HG02870 (cell line): ENCODE measurements around the gene DUSP7.

ENCODE experiments used
- ATAC-seq: cut with Tn5 transposase; IDR thresholded peaks from one replicate; pipeline ENCODE4 v1.9.1; 2021; ENCODE audit warnings: mild to moderate bottlenecking, moderate library complexity; ENCODE audit not compliant: unreplicated experiment

DUSP7 gene, protein sequence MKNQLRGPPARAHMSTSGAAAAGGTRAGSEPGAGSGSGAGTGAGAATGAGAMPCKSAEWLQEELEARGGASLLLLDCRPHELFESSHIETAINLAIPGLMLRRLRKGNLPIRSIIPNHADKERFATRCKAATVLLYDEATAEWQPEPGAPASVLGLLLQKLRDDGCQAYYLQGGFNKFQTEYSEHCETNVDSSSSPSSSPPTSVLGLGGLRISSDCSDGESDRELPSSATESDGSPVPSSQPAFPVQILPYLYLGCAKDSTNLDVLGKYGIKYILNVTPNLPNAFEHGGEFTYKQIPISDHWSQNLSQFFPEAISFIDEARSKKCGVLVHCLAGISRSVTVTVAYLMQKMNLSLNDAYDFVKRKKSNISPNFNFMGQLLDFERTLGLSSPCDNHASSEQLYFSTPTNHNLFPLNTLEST

DNA sequence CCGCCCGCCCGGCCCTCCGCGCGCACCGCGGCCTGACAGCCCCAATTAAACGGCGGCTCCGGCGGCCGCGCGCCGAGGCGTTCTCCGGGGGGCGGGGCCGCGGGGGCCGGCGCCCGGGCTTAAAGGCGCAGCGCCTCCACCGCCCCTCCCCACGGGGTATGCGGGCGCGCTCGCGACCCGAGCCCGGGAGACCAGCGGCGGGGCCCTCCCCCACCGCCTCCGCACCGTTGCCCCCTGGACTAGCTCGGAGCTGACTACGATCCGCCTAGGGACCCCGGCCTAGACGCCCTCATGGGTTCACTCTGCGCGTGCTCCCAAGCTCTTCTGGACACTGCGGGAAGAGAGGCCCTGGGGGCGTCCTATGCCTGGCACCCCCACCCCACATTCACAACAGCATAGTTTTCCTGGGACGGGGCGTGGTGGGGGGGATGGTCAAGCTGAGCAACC lies at the start of gene DUSP7:
Gene DUSP7, minus strand, starts transcription at position 51 of the 447 bp plus-strand sequence. CDS start 205 bp downstream, outside the sequence.
- peak; percentile 26 for ATAC-seq

DNA sequence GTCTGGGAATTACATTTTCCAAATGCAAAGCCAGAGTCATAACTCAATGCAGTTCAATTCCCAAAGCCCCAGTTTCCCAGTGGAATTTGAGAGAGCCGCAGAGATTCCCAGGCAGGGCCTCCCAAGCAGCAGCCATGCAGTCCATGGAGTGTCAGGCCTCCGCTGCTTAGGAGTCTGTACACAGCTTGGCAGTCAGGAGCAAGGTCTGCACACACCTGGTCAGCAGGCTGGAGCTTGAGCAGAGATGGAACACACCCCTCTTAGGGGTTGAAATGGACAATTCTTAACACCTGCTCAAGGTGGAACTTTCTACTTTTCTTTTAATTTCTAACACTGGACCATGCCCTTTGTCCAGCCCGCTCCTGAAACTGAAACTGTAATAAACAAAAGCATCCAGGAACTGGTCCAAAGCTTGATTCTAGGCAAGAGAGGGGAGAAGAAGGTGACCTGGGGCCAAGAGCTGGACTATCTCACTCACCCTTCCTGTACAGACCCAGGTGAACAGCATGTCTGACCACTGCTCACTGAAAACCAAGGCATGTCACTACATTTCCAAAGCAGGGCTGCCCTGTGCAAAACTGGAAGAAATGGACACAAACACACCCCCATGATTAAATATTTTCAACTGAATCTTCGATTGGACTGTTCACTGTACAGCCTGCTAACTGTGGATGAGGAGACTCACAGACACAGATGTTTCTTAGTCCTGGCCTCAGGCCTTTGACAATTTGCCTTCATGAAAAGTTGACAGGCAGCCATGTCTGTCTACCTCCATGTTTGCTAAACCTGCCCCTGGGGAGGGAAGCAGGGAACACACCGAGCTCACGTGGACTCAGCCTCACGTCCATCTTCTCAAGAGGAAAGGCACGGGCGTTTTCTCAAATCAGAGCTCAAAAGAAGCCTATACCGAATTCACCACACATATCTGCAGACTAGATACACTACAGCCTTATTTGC lies 48.6 kb upstream of the DUSP7 start:
- ATAC-seq, result no peak

DNA sequence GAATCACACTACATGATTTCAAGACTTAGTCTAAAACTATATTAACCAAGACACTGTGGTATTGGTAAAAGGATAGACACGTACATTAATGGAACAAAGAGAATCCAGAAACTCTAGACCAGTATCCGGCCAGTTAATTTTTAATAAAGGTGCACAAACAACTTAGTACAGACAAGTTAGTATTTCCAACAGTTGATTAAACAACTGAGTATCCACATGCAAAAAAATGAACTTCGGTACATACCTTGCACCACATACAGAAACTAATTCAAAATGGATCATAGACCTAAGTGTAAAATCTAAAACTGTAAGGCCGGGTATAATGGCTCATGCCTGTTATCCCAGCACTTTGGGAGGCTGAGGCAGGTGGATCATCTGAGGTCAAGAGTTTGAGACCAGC lies 46.6 kb upstream of the DUSP7 start:
- no peak for ATAC-seq

DNA sequence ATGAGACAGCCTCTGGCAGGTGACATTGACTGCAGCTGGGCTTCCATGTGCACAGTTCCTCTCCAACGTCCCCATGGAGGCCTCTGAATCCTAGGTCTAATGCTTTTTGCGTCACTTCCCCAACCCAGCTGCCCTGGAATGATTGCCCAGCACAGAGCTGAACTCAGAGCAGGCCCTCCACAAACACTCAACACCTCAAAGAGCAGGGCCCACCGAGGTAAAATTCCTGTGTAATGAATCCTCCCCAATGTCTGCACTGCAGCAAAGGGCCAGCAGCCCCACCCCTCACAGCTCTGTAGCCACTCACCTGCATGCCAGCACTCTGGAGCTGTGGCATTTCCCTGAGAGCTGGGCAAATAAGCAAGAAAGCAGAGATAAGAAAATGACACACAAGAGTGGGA lies 42.6 kb upstream of the DUSP7 start:
- ATAC-seq, result no peak

DNA sequence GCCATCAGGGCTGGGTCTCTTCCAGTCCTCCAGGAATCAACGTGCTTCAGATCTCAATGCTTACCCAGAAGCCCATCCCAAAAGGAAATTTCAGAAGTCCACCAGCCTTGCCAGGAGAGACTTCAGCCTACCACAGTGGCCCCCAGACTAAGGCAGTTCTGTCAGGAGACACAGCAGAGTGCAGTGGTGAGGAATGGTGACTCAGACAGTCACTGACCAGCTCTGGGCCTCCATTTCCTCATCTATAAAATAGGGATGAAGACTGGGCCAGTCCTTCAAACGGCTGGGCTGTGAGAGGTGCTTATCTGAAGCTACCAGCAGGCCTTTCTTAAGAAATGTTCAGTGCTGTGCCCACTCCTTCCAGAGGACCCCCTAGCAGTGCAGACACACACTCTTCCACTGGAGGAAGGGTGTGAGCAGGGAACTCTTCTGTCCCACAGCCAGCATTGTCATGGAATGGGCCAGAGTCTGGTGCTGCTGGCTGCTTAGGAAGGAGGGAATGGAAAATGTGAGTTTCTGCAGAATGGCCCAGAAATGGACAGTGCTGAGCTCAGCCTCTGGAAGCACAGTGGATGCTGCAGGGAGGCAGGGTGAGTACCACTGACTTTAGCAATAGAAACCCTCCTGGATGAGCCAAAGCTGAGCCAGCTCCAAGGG lies 41.6 kb upstream of the DUSP7 start:
- ATAC-seq, result no peak

DNA sequence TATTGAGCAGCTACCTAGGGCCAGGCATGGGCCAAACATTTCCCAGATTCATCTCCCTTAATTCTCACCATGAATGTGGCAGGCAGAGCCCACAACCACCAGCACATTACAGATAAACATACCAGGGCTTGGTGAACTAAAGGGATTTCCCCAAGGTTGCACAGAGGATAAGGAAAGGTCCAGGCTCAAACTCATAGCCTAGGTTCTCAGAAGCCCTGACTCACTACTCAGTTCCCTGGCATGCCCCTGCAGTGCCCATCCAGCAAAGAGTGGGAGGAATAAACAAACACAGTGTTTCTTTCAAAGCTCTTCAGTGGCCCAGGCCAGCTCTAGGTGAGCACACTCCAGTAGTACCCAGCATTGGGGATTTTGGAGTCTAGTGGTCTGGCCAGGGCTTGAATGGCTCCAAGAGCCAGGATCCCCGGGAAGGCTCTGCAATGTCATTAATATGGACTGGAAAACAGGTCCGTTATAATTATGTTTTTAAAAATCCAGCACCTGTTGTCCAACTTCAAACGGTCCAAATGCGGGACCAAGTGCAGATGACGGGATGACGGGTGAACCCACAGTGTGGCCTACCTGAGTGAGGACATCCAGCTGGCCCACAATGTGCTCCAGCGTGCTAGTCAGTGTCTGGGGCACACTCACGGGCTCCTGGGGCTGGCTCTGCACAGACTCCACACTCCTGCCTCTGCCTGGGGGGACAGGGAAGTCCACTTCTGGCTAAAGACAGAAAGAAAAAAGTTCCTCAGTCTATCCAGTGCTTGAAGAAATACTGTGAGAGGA lies 39.8 kb upstream of the DUSP7 start:
- no peak for ATAC-seq

DNA sequence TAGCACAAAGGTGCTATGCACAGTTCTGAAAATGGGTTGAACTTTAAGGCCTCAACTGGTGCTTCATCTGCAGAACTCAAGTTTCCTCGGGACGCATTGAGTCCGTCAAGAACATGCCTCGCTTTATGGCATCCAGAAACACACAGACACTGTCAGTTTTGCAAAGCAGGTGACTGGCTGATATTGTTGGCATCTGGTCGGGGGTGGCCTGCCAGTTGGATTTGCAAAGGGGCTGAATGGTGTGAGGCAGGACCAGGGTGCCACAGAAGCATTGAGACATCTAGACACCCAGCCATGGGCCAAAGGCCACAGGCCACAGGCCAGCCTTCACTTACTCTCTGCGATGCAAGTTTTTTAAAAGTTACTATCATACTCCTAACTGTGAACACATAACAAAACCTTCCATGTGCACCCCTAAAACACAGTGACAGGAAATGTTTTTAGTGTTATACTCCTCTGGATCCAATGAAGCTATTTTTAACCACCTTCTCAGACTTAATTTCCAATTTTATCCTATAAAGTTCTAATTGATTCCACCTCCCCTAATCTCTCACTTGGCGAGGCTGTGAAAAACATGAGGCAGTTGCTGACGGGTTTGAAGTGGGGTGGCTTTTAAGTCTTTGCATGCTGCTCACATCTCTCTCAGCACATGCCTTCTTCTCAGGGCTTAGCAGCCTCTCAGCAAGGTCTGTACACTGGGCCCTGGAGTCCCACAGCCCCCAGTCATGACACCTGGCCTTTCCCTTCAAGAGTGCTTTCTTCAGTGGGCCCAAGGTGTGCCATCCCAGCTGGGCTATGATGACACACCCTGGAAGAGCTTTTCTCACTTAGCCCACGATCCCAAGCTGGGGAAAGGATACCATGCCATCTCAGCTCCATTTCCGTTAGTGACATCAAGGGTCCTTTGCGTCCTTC lies 38.5 kb upstream of the DUSP7 start:
- no peak for ATAC-seq

DNA sequence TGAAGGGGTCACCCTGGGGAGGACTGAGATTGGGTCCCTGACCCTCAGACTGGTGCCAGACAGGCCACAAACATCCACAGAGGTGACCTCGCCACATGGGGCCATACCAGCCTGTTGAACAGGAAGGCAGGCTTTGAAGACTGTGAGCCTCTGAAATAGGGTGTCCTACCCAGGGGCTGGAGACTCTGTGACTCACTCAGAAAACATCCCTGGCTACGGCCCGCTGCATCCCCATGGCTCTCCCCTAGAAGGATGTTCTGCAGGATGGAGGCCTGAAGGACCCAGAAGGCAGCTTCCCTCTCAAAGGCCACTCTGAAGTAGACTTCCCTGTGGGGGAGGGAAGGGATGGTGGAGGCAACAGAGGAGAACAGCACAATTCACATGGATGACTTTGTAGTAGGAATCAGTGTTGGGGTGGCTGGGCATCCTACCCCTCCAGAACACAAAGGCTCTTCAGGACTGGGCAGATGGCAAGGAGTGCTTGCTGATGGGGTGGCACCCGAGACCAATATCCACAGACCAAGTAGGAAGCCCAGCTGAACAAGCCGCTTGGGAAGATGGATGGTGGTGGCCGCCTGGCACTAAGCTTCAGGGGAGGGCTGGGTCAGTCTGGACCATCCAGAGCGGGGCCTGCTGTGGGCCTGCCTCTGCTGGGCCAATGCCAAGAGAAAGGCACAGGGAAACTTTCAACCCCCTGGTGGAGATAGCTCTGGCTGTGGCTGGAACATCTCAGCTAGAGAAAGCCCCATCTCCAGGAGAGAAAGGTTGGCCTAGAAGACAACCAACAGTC lies 37.6 kb upstream of the DUSP7 start:
- ATAC-seq, result no peak

DNA sequence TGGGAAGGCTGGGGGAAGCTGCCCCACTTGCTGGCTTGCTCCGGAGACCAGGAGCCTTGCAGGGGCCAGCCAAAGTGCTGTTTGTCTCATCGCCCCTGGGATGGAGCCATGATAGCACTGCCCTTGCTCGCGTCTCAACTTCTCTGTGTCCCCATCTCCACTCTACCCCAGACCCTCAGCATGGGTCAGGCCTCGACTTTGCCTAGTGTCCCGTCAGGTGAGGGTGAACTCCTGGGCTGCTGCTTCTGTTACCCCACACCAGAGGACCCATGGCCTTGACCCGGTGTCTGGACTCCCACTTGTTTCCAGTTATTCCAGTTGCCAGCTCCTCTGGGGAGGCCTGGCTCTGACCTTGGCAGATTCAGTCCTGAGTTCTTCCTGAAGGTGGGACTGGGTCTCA lies 36.5 kb upstream of the DUSP7 start:
- no peak for ATAC-seq

DNA sequence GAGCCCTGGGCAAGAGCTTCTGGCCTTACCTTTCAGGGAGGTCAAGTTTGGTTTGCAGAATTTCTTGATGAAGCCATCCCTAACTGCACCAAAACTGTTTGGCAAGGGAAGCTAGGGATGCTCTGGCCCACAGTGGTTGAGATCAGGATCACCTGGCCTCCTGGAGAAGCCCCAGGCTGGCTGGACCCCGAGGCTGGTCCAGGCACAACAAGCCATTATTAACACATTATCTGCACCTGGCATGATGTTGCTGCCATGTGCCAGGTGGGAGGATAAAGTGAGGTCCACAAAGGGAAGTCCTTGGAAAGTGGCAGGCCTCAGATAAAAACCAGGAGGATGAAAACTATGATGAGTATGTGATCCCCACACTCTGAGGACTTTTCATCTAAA lies 35.9 kb upstream of the DUSP7 start:
- ATAC-seq, result no peak

DNA sequence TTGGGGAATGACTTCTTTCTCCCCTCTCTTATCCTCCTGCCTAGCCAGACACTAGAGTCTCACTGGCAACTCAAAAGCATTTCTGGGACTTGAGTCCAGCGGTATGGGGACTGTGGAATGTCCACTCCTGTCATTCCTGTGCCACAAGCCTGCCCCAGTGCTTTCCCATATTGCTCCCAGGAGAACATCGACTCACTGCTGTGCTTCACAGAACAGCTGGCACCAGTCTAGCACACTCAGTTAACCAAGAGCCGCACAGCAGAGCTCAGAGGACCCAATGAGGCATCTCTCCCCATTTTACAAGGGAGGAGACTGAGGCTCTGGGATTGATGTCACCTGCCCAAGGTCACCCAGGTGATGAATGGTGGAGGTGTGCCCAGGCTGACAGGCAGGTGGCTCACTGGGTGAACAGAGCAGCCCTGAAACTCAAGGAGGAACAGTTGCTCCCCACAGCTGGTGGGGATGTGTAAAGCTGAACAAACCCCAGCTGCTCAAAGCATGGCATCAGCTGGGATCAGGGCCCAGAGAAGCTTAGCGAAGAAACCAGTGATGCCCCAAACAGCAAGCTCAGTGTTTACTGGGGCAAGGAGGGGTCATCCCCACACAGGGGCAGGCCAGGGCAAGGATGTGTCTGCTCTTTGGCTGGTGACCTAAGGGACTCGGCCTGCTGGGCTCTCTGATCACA lies 35.4 kb upstream of the DUSP7 start:
- ATAC-seq, result no peak

DNA sequence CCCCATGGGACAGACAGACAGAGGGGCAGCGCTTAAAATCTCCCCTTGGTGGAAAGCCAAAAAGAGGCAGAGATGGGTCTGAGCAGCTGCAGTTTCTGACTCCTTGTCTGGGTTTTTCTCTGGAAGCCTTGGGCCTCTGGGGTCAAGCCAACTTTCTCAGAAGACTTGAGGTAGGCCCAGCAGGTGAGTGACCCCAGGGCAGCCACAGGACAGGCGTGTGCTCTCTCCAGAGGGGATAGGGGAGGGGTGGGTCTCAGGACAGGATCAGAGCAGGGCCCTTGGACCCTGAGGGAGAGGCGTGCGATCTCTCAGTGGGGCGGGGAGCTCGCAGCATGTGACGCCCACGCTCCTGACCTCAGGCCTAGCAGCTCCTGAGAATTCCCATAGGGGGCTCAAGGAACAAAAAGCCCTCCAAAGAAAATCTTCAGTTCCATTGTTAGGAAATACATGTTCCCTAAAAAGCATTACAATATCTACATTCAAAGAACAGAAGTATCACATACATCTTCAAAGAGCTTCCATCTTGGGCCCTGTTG lies 34.6 kb upstream of the DUSP7 start:
- ATAC-seq, result no peak

DNA sequence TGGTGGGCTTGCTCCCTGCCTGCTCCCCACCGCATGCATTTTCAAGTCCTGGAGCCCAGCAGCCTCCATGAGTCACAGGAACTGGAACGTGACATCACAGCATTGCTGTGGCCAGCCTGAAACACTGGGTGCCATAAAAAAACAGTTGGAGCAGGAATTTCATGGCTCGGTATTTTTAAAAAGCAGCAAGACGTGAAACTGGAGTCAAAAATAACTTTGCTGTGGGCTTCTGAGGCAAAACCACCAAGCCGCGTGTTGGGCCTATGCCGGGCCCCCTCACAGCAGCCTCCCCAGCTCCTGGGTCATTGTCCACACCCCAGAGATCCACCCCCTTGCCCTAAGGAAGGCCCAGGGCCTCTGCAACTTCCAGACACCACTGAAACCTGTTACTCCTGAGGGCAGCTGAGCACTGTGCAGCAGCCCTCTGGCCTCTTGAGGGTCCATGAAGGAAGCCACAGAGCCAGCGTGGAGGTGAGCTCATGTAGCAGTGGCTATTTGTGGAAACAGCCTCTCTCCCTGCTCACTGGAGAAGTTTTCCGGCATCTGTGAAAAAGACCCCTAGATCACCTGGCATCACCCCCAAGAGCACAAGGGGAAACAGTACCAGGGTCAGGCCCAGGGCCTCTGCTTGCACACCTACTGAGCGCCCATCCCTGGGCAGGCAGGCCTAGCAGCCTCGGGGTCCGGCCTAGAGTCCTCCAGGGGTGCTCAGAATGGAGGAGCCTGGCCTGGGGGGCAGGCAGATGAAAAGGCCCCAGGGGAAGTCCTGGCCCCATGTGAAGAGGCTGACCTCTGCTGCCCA lies 34.0 kb upstream of the DUSP7 start:
- ATAC-seq, result no peak

DNA sequence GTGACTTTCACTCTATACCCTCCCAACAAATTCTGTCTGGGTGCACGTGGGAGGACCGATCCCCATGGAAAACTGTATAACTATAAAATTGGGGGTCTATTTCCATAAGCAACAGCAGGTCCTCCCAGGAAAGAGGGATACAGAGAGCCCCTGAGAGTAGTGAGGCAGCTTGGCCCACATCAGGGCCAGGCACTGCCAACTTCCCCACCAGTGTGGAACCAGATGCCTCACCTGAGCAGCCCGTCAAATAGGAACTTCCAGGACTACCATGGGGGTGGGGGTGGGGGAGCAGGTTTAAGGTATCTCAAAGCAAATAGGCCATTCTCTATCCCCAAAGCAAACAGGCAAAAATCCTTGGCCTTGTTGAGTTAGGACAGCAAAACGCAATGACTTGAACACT lies 33.3 kb upstream of the DUSP7 start:
- ATAC-seq, result no peak

DNA sequence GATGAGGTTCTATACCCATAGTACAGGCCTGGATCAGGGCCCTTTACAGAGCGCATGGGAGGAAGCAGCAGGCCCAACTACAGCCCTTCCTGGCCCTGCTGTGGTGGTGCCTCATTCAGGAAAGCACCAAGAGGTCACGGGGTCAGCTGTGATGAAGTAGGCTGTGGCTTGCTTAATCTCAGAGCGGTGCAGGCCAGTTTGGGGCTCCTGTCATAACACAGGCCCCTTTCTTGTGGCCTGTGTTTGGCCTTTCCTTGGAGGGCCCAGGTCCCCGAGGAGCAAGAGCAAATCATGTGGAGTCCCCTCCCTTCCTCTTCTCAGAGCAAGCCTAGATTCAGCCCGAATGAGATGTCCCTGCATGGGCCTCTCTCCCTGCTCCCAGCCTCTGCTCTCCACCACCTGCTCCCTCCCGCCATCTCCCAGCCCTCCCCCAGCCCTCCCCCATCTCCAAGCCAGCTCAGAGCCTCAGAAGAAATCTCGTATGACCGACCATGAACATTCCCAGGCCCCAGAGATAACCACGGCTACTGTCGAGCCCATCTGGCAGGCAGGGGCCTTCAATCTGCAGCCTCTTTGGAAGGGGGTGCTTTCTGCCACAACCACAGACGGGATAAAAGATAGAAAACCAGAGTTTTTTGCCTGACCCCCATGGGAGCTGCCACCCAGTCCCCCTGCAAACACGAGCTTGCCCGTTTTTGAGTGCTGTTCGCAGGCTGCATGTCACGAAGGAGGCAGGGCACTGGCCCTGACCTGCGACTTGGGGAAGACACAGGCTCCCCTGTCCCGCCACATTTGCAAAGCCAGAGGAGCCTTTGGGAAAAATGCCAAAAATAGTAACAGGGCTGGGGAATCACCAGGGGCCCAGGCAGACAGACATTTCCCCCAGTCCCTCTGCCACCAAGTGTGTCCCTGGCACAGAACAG lies 32.3 kb upstream of the DUSP7 start:
- no peak for ATAC-seq

DNA sequence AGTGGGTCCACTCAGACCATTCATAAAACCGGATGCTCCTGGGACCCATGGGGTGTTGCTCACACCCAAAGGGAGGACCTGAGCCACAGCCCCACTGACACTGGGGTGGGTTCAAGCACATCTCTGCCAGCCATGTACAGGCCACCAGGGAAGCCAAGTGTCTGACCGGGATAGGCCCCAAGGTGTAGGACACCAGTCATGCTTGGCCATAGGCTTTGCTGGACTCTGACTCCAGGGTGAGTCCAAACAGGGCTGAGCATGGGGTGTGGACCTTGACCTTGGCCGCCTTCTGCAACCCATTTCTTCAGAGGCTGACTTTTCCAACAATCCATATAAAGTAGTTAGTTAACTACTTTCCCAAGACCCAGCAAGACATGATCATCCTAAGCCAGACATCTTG lies 31.4 kb upstream of the DUSP7 start:
- no peak for ATAC-seq
